ENCODE measurements around the gene CPEB3.

CPEB3 gene

GRCh38 chr10:92001995-92002394, 288.9 kb downstream of the CPEB3 start:
- H3K27ac ChIP-seq: no peak overlapping the region
- TF ChIP-seq ZFX (IDR thresholded peaks at IDR 0.05; ENCODE audit: borderline replicate concordance) (no peak), CTCF (IDR thresholded peaks at IDR 0.05) (no peak)

GRCh38 chr10:92001581-92001980, 289.3 kb downstream of the CPEB3 start:
- H3K27ac ChIP-seq: no peak overlapping the region
- TF ChIP-seq ZFX (IDR thresholded peaks at IDR 0.05; ENCODE audit: borderline replicate concordance) (no peak), CTCF (IDR thresholded peaks at IDR 0.05) (no peak)
